Calu3 (cell line): ENCODE data around the gene UCP2. TPM values are rescaled to one million over a fixed set of nuclear protein-coding genes. Genes with fewer than 3 reads are reported as not detected.
A peak's percentile ranks its signal among the peaks of the same experiment; 100 is the strongest.

ENCODE experiments used
- Bru-seq: library from RNA; stranded (reverse); fragments of 400-500 nt; gene quantifications from one replicate; lab custom pipeline; 2021; lab: Mats Ljungman, UMichigan
- BruChase-seq, 2 experiments: library from RNA; stranded (reverse); fragments of 400-500 nt; gene quantifications; one replicate each; lab custom pipeline; 2021; lab: Mats Ljungman, UMichigan
- BruUV-seq: library from RNA; stranded (reverse); fragments of 400-500 nt; replicated peaks from 2 replicates; lab custom pipeline; 2021; lab: Mats Ljungman, UMichigan
- CTCF ChIA-PET: fragments of 300-600 bp; sonication (Branson Sonifier 250); formaldehyde crosslinking; loops from one replicate; lab custom pipeline; 2022; ENCODE audit warnings: antibody characterized with exemption; lab: Charles Lee
- DNase-seq: peaks from one replicate; pipeline ENCODE4 v3.0.0; 2022
- H3K27ac Mint-ChIP-seq: one replicate; pipeline ENCODE4 v1.8.0; 2022; ENCODE audit warnings: mixed read lengths; ENCODE audit not compliant: unreplicated experiment
- H3K27me3 Mint-ChIP-seq: one replicate; pipeline ENCODE4 v1.8.0; 2022; ENCODE audit warnings: mixed read lengths; ENCODE audit not compliant: unreplicated experiment
- H3K36me3 Mint-ChIP-seq: one replicate; pipeline ENCODE4 v1.8.0; 2022; ENCODE audit warnings: mild to moderate bottlenecking, moderate library complexity, mixed read lengths; ENCODE audit not compliant: insufficient read depth, unreplicated experiment
- H3K4me1 Mint-ChIP-seq: one replicate; pipeline ENCODE4 v1.8.0; 2022; ENCODE audit warnings: mild to moderate bottlenecking, low read depth, mixed read lengths; ENCODE audit not compliant: unreplicated experiment
- H3K4me3 Mint-ChIP-seq: one replicate; pipeline ENCODE4 v1.8.0; 2022; ENCODE audit warnings: mild to moderate bottlenecking, low read depth, moderate library complexity, mixed read lengths; ENCODE audit not compliant: unreplicated experiment
- H3K9me3 Mint-ChIP-seq: one replicate; pipeline ENCODE4 v1.8.0; 2022; ENCODE audit warnings: low read depth, mixed read lengths; ENCODE audit not compliant: unreplicated experiment
- CTCF ChIP-seq: fragments of 200-600 bp; IDR thresholded peaks from one replicate; pipeline ENCODE4 v1.8.0; 2022; ENCODE audit warnings: antibody characterized with exemption; ENCODE audit not compliant: unreplicated experiment
- intact Hi-C: fragments of 100-400 bp; cut with micrococcal nuclease; formaldehyde crosslinking; loops from one replicate; pipeline ENCODE4 v1.10.0; 2022; ENCODE audit not compliant: unreplicated experiment
- long read RNA-seq: library from polyadenylated mRNA; stranded (forward); transcript quantifications from one replicate; pipeline ENCODE4 v2.0.0, GENCODE V29; 2022
- total RNA-seq: library from RNA; stranded (reverse); gene quantifications from 2 replicates; pipeline ENCODE4 v1.2.3, GENCODE V29; 2022

UCP2 gene, protein sequence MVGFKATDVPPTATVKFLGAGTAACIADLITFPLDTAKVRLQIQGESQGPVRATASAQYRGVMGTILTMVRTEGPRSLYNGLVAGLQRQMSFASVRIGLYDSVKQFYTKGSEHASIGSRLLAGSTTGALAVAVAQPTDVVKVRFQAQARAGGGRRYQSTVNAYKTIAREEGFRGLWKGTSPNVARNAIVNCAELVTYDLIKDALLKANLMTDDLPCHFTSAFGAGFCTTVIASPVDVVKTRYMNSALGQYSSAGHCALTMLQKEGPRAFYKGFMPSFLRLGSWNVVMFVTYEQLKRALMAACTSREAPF
- total RNA-seq: 14.7 and 16.6 TPM in 2 replicates
- Bru-seq, nascent RNA: percentile 45 among the genes with signal in this experiment
- percentile 36 among the genes with signal in this experiment for BruChase-seq, experiment 1, labeled RNA remaining after a 6-hour chase
- BruChase-seq, experiment 2, labeled RNA remaining after a 2-hour chase: percentile 24 among the genes with signal in this experiment
- long read RNA-seq, transcript UCP2-201 (8 exons, 2,113 nt): major isoform, 9 of 12 reads
- long read RNA-seq, partial matches to known transcripts: 1 of 12 reads
- long read RNA-seq, other reads (novel, unspliced or antisense): 2 of 12 reads

DNA sequence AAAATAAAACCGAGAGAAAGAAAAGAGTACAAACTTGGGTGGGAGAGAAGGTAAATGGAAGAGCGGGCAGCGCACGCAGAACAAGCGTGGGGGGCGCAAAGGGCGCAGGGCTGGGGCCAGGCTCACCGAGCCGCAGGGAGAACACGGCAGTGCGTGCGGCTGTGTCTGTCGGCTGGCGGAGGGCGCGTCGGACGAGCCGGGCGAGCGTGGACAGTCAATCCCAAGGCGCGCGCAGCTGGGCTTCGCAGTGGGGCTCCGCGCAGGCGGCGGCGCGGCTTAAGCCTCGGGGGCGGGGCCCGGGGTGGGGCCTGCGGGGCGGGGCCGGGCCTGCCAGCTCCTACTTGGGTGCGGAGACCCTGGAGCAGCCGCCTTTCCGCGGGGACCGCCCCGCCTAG lies at the start of gene UCP2:
Gene UCP2, minus strand, starts transcription at position 249 of the 395 bp plus-strand sequence. CDS start 4,465 bp downstream, outside the sequence.
- no peak for TF ChIP-seq CTCF
- Mint-ChIP-seq H3K4me3 (peak within 1 kb of the TSS; percentile 99), H3K27ac (peak within 1 kb of the TSS; percentile 95), H3K36me3 (peaks cover 28% of the 10 kb centered on the region), H3K27me3 (no peaks in the 10 kb centered on the region), H3K9me3 (no peaks in the 10 kb centered on the region), H3K4me1 (peaks cover 26% of the 10 kb centered on the region)
- DNase-seq: peak; percentile 76
- no TSS peak for BruUV-seq
- CTCF ChIA-PET: no interaction called here
- intact Hi-C loops: no loop called here

GRCh38 chr11:74030723-74031676 lies 48.4 kb upstream of the UCP2 start:
- no peak for DNase-seq
- Mint-ChIP-seq H3K9me3 (no peaks in the 10 kb centered on the region), H3K27ac (no peak overlapping the region), H3K27me3 (no peaks in the 10 kb centered on the region), H3K4me3 (no peak overlapping the region), H3K4me1 (peaks cover 8% of the 10 kb centered on the region), H3K36me3 (peaks cover 5% of the 10 kb centered on the region)
- TF ChIP-seq CTCF: no peak
- intact Hi-C loops: no loop called here
- BruUV-seq: no TSS peak
- CTCF ChIA-PET: interaction anchor here (1.3 kb wide), 1 partner anchor 12 kb away, joined by 3 read pairs; no protein-coding TSS in a partner anchor

- H3K9me3 Mint-ChIP-seq: no peaks in the 10 kb centered on the region
- no peaks in the 10 kb centered on the region for H3K27me3 Mint-ChIP-seq
- intact Hi-C loops: no loop called here
Measured at GRCh38 chr11:74025467-74026166, 43.0 kb upstream of the UCP2 start.

More at GRCh38 chr11:74025467-74026166, 43.0 kb upstream of the UCP2 start:
- DNase-seq: no peak
- no peak overlapping the region for H3K27ac Mint-ChIP-seq
- peaks cover 5% of the 10 kb centered on the region for H3K36me3 Mint-ChIP-seq
- BruUV-seq: no TSS peak
- CTCF ChIA-PET: interaction anchor here (0.6 kb wide), 1 partner anchor 105 kb away, joined by 4 read pairs; no protein-coding TSS in a partner anchor
- no peak for TF ChIP-seq CTCF
- no peaks in the 10 kb centered on the region for H3K4me1 Mint-ChIP-seq
- no peak overlapping the region for H3K4me3 Mint-ChIP-seq
